BJ (cell line): Measurements from ENCODE around the gene SPX. TPM values are rescaled to one million over a fixed set of nuclear protein-coding genes. Genes with fewer than 3 reads are reported as not detected.

Experiments
- CTCF ChIA-PET: fragments of 350-600 bp; formaldehyde crosslinking; extraction: SDS; loops from one replicate; lab custom pipeline; 2021; ENCODE audit warnings: antibody characterized with exemption, inconsistent platforms; lab: Yijun Ruan, JAX
- POLR2A ChIA-PET: fragments of 300-600 bp; sonication (Branson Sonifier 250); formaldehyde crosslinking; extraction: SDS; loops from one replicate; lab custom pipeline; 2021; ENCODE audit warnings: antibody characterized with exemption; lab: Charles Lee
- DNase-seq: peaks from one replicate; pipeline ENCODE4 v3.0.0-alpha.2; 2011; ENCODE audit warnings: low read depth
- H3K27me3 ChIP-seq: 2 replicates; pipeline ENCODE4 v1.6.0; 2011; ENCODE audit warnings: low read length; ENCODE audit not compliant: control insufficient read depth, insufficient read depth
- H3K36me3 ChIP-seq: 2 replicates; pipeline ENCODE4 v1.5.1; 2011; ENCODE audit warnings: low read length; ENCODE audit not compliant: control insufficient read depth, insufficient read depth
- H3K4me3 ChIP-seq: 2 replicates; pipeline ENCODE4 v1.5.1; 2011; ENCODE audit warnings: low read depth, mild to moderate bottlenecking, control low read depth, low read length
- polyA plus RNA-seq: library from polyadenylated mRNA; depleted of rRNA; stranded (reverse); fragments of >200 nt; gene quantifications from 2 replicates; pipeline ENCODE4 v1.2.3, GENCODE V29; 2011; rRNA removed
- TF ChIP-seq, protein P1 (sequence below): IDR thresholded peaks from 2 replicates; pipeline ENCODE4 v1.5.1; 2011; ENCODE audit warnings: low read depth, mild to moderate bottlenecking, control low read depth, inconsistent platforms, low read length, moderate library complexity; ENCODE audit not compliant: insufficient read depth

The SPX gene
- polyA plus RNA-seq, 1 experiment, result 0.06 TPM

DNA sequence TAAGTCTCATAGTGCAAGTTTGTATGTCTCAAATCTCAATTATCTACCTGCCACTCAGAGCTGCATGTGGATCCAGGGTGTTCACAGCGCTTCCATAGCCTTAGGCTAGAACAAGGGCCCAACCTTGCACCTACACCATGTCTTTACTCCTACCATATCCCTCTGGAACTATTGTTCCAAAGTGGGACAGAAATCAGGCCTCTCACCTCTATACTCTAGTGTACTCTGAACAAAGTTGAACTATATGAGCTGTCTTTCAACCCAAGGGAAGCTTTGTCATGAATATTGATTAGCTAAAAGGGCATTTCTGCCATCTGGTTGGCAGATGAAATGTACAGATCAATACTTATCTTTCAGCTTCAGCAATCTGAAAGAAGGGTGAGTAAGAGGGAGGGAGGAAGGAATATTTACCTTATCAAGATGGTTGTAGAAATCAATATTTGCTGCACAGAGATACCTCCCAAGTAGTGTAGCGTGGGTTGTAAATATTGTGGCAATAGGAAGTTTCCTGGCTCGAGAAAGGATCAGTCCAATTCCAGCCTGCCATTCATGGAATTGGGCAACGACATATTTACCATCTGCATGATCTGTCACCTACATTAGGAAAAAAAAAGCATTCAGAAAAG, 47.8 kb downstream of the SPX start:
- ChIA-PET CTCF (interaction anchor here (0.6 kb wide), 1 partner anchor 416 kb away, joined by 3 read pairs; no protein-coding TSS in a partner anchor), POLR2A (no interaction called here)
- Histone ChIP-seq H3K4me3 (no peak overlapping the region), H3K27me3 (no peaks in the 10 kb centered on the region), H3K36me3 (no peaks in the 10 kb centered on the region)
- TF ChIP-seq, protein P1, sequence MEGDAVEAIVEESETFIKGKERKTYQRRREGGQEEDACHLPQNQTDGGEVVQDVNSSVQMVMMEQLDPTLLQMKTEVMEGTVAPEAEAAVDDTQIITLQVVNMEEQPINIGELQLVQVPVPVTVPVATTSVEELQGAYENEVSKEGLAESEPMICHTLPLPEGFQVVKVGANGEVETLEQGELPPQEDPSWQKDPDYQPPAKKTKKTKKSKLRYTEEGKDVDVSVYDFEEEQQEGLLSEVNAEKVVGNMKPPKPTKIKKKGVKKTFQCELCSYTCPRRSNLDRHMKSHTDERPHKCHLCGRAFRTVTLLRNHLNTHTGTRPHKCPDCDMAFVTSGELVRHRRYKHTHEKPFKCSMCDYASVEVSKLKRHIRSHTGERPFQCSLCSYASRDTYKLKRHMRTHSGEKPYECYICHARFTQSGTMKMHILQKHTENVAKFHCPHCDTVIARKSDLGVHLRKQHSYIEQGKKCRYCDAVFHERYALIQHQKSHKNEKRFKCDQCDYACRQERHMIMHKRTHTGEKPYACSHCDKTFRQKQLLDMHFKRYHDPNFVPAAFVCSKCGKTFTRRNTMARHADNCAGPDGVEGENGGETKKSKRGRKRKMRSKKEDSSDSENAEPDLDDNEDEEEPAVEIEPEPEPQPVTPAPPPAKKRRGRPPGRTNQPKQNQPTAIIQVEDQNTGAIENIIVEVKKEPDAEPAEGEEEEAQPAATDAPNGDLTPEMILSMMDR, result no peak
- DNase-seq, result no peak

DNA sequence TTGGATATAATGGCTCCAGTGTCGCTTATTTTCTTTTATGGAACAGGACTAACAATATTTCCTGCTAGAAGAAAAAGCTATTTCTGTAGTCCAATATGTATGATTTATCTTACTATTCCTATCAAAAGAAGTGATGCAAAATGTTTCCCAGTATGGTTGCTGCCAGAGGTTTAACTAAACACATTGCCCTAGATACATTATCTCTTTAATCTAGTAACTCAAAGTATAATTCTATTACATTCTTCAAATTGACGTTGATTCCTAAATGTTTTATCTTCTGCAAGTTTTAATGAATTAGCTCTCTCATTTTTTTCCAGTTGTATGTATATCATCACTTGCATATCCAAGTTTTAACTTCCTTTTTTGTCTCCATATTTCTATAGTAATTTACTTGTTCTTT, 50.3 kb downstream of the SPX start:
- ChIA-PET CTCF (no interaction called here), POLR2A (no interaction called here)
- no peak overlapping the region for H3K4me3 ChIP-seq
- H3K36me3 ChIP-seq, result no peaks in the 10 kb centered on the region
- DNase-seq, result no peak
- no peaks in the 10 kb centered on the region for H3K27me3 ChIP-seq
- TF ChIP-seq, protein P1, result no peak

DNA sequence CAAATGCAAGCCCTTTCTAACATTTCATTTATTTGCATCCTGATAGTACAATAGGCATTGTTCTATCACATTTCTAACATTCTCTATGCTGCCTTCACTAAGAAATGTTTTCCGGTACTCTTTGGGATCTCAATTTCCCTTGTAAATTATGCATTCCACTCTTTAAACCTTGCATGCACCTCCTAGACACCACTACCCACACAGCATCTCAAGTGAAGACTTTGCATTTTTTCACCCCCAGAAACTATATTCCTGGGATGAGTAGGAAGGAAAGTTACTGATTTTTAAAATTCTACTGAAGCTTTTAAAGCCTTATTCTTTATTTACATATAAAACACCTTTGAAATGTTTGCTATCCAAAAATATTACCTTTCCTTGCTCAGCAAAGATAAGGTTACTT, 51.4 kb downstream of the SPX start:
- Histone ChIP-seq H3K4me3 (no peak overlapping the region), H3K36me3 (no peaks in the 10 kb centered on the region), H3K27me3 (no peaks in the 10 kb centered on the region)
- CTCF ChIA-PET, result interaction anchor here (0.6 to 1.2 kb wide), 2 partner anchors 103 to 120 kb away, joined by 3 to 4 read pairs; no protein-coding TSS in a partner anchor
- TF ChIP-seq, protein P1, result no peak
- no peak for DNase-seq
- POLR2A ChIA-PET, result no interaction called here

DNA sequence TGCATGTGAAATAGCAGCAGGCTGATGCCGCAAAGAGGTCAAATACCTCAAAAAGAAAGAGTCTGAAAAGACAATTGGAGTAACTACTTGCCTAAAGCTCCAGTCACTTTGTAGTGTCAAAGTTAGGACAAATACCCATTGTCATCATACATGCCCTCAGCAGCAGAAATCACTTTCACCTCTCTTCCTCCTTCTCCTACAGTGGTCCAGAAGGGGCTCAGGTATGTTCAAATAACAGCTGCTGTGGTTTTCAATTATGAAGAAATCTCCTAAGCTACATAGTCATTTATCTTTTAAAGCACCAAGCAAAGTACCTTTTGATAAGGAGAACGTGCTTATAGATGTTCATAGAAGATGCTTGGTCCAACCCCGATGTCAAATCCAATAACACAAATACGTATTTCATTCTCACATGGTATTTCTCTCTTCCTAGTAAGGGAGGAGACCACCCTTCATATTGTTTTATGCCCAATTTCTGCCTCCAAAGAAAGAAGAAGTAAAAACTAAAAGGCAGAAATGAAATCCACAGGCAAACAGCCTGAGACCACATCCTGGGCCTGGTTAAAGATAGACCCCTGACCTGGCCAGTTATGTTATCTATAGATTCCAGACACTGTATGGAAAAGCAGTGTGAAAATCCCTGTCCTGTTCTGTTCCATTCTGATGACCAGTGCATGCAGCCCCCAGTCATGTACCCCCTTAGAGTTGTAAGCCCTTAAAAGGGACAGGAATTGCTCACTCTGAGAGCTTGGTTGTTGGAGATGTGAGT, 54.8 kb downstream of the SPX start:
- TF ChIP-seq, protein P1, result no peak
- H3K27me3 ChIP-seq, result no peaks in the 10 kb centered on the region
- POLR2A ChIA-PET, result no interaction called here
- no peaks in the 10 kb centered on the region for H3K36me3 ChIP-seq
- H3K4me3 ChIP-seq, result no peak overlapping the region
- no peak for DNase-seq
- CTCF ChIA-PET, result no interaction called here

Other genes with a start within 250 kb of the SPX start
- gene SLCO1A2, start 191.4 kb upstream of the SPX start, polyA plus RNA-seq, result not detected in 2 replicates
- not detected in 2 replicates for gene IAPP, start 153.4 kb upstream of the SPX start, polyA plus RNA-seq
- 11.1 and 14.2 TPM in 2 replicates for gene PYROXD1, start 88.6 kb upstream of the SPX start, polyA plus RNA-seq
- gene RECQL, start 24.7 kb upstream of the SPX start, polyA plus RNA-seq, result 17.6 and 31.7 TPM in 2 replicates
- 76.7 and 119 TPM in 2 replicates for gene GOLT1B, start 24.5 kb upstream of the SPX start, polyA plus RNA-seq
- not detected in 2 replicates for gene GYS2, start 78.6 kb downstream of the SPX start, polyA plus RNA-seq
- 275 and 592 TPM in 2 replicates for gene LDHB, start 131.5 kb downstream of the SPX start, polyA plus RNA-seq
- 7.6 and 8.7 TPM in 2 replicates for gene KCNJ8, start 248.4 kb downstream of the SPX start, polyA plus RNA-seq